CD4-positive, alpha-beta memory T cell (primary cell): ENCODE measurements around the gene JKAMP. TPM values are rescaled to one million over a fixed set of nuclear protein-coding genes. Genes with fewer than 3 reads are reported as not detected.

Experiments used
- CTCF ChIA-PET: fragments of 350-600 bp; sonication (Branson Sonifier 250); formaldehyde crosslinking; loops from one replicate; lab custom pipeline; 2021; ENCODE audit warnings: inconsistent platforms; ENCODE audit not compliant: partially characterized antibody; lab: Charles Lee
- POLR2A ChIA-PET: fragments of 350-600 bp; sonication (Branson Sonifier 250); formaldehyde crosslinking; loops from one replicate; lab custom pipeline; 2021; ENCODE audit not compliant: partially characterized antibody; lab: Charles Lee
- DNase-seq, 5 donors: peaks; one replicate each; pipeline versions ENCODE4 v3.0.0 to v3.0.0-alpha.2; 2020 to 2022; ENCODE audit warnings: mixed read lengths in 1 of 5
- H3K27ac ChIP-seq: one replicate; pipeline ENCODE4 v1.7.0; 2013; ENCODE audit warnings: low read depth, low read length
- H3K27me3 ChIP-seq: 2 replicates; pipeline ENCODE4 v1.7.0; 2013; ENCODE audit warnings: mild to moderate bottlenecking, low read length, moderate library complexity; ENCODE audit not compliant: insufficient read depth
- H3K36me3 ChIP-seq: 2 replicates; pipeline ENCODE4 v1.7.0; 2013; ENCODE audit warnings: mild to moderate bottlenecking, low read length, moderate library complexity; ENCODE audit not compliant: insufficient read depth
- H3K4me1 ChIP-seq: 2 replicates; pipeline ENCODE4 v1.7.0; 2013; ENCODE audit warnings: mild to moderate bottlenecking, low read length, moderate library complexity; ENCODE audit not compliant: insufficient read depth
- H3K4me3 ChIP-seq, 2 donors: one replicate each; pipeline ENCODE4 v1.7.0; 2013; ENCODE audit warnings: low read length in 2 of 2, mild to moderate bottlenecking in 1 of 2
- H3K9me3 ChIP-seq, 2 donors: one replicate each; pipeline ENCODE4 v1.7.0; 2013; ENCODE audit warnings: low read length in 2 of 2, control low read depth in 1 of 2; ENCODE audit not compliant: control insufficient read depth in 1 of 2
- H3K27ac Mint-ChIP-seq, 7 donors: one replicate each; pipeline ENCODE4 v1.8.0; 2020 to 2021; ENCODE audit warnings: mixed read lengths in 7 of 7, mild to moderate bottlenecking in 6 of 7, inconsistent platforms in 3 of 7, moderate library complexity in 3 of 7
- H3K27me3 Mint-ChIP-seq, 2 donors: one replicate each; pipeline ENCODE4 v1.8.0; 2020 to 2021; ENCODE audit warnings: mixed read lengths in 2 of 2
- H3K36me3 Mint-ChIP-seq, 2 donors: one replicate each; pipeline ENCODE4 v1.8.0; 2020 to 2021; ENCODE audit warnings: mixed read lengths in 2 of 2, inconsistent platforms in 1 of 2, mild to moderate bottlenecking in 1 of 2
- H3K4me1 Mint-ChIP-seq, 4 donors: one replicate each; pipeline ENCODE4 v1.8.0; 2020 to 2021; ENCODE audit warnings: mixed read lengths in 4 of 4, mild to moderate bottlenecking in 1 of 4
- H3K4me3 Mint-ChIP-seq, 8 donors: one replicate each; pipeline ENCODE4 v1.8.0; 2020 to 2021; ENCODE audit warnings: mixed read lengths in 8 of 8, mild to moderate bottlenecking in 7 of 8, moderate library complexity in 6 of 8, inconsistent platforms in 3 of 8
- H3K9me3 Mint-ChIP-seq, 8 donors: one replicate each; pipeline ENCODE4 v1.8.0; 2020 to 2021; ENCODE audit warnings: mixed read lengths in 8 of 8, mild to moderate bottlenecking in 5 of 8, inconsistent platforms in 3 of 8, moderate library complexity in 1 of 8
- intact Hi-C: fragments of 100-400 bp; cut with micrococcal nuclease; formaldehyde crosslinking; loops from one replicate; pipeline ENCODE4 v1.15.1; 2023
- polyA plus RNA-seq, 2 donors: library from polyadenylated mRNA; unstranded; fragments of 300-500 nt; fragmentation: Illumina TruSeq; gene quantifications; one replicate each; pipeline ENCODE4 v1.2.3, GENCODE V29; 2021
- total RNA-seq, 2 experiments: library from RNA; stranded (reverse); gene quantifications; one replicate each; pipeline ENCODE4 v1.2.3, GENCODE V29; 2021

Gene JKAMP
- total and polyA plus RNA-seq, 4 experiments from 2014 or later = 29.9 to 80.8 (median 47.0) TPM

DNA sequence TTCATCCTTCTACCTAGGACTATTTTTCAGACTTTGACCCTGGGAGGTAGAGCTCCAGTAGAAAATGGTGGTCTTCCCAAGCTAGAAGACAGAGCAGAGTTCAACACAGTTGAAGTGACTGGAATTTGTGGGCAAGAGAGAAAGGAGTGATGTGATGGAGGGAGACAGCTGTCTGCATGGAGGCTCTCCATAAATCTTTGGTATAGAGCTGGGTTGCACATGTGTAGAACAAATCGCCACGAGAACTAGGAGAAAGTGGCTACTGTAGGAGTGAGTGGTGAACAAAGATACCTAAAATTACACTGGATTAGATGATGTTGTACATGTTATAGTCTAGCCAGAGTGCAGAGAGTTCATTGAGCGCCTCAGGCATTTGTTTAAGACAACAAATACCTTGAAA, 33.6 kb upstream of the JKAMP start:
- no peak overlapping the region for H3K4me3 Mint-ChIP-seq
- H3K4me1 Mint-ChIP-seq = no peaks in the 10 kb centered on the region
- no peaks in the 10 kb centered on the region for H3K9me3 Mint-ChIP-seq
- H3K36me3 Mint-ChIP-seq = peaks cover 0 to 28% of the 10 kb centered on the region in 2 donors
- ChIA-PET CTCF (interaction anchor here (1.1 to 2.0 kb wide), 3 partner anchors 33 to 325 kb away, joined by 3 to 5 read pairs (median 3); partner anchors contain the start of genes JKAMP and L3HYPDH), POLR2A (no interaction called here)
- no peaks in the 10 kb centered on the region for H3K27me3 Mint-ChIP-seq
- no peak overlapping the region for H3K27ac Mint-ChIP-seq
- Histone ChIP-seq H3K4me3 (no peak overlapping the region), H3K4me1 (no peaks in the 10 kb centered on the region), H3K27me3 (no peaks in the 10 kb centered on the region), H3K27ac (no peak overlapping the region), H3K36me3 (no peaks in the 10 kb centered on the region), H3K9me3 (no peaks in the 10 kb centered on the region)
- no peak for DNase-seq
- intact Hi-C loops = no loop called here

DNA sequence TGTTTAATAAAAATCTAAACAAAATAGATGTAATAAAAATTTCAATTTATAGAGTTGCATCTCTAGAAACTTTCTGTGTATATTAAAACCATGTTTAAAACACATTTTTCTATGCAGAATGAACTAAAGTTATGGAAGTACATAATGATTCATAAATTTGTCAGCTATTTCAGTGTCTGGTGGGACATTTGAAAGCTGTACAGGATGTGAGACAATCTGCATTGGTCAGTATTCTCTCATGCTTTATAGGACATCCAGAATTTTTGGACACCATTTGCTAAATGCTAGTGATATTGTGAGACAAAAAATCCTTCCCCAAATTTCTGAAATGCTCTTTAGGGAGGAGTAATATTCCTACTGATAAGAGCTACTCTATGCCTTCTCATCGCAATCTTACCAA, 32.5 kb upstream of the JKAMP start:
- Mint-ChIP-seq H3K9me3 (peaks cover 0 to 2% (median 0%) of the 10 kb centered on the region in 8 donors), H3K27ac (no peak overlapping the region), H3K36me3 (peaks cover 3 to 36% of the 10 kb centered on the region in 2 donors), H3K4me3 (no peak overlapping the region), H3K4me1 (no peaks in the 10 kb centered on the region), H3K27me3 (no peaks in the 10 kb centered on the region)
- POLR2A ChIA-PET = no interaction called here
- CTCF ChIA-PET = interaction anchor here (1.9 to 2.0 kb wide), 2 partner anchors 8 to 32 kb away, joined by 4 to 5 read pairs; partner anchors contain the start of genes JKAMP and L3HYPDH
- no peaks in the 10 kb centered on the region for H3K9me3 ChIP-seq
- no peaks in the 10 kb centered on the region for H3K27me3 ChIP-seq
- no peaks in the 10 kb centered on the region for H3K4me1 ChIP-seq
- no peak for DNase-seq
- intact Hi-C loops = no loop called here
- no peak overlapping the region for H3K4me3 ChIP-seq
- H3K27ac ChIP-seq = no peak overlapping the region
- H3K36me3 ChIP-seq = no peaks in the 10 kb centered on the region

DNA sequence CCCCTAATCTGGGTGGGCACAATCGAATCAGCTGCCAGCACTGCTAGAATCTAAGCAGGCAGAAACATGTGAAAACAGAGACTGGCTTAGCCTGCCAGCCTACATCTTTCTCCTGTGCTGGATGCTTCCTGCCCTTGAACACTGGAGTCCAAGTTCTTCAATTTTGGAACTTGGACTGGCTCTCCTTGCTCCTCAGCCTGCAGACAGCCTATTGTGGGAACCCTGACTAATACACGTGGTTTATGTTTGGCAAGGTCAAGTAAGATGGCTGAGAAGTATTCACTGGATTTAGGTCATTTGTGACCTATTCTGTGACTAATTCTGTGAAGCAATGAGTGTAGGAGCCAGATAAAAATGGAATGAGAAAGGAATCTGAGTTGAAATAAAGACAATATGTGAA, 30.2 kb upstream of the JKAMP start:
- POLR2A ChIA-PET = no interaction called here
- CTCF ChIA-PET = no interaction called here
- peaks cover 0 to 5% (median 0%) of the 10 kb centered on the region in 8 donors for H3K9me3 Mint-ChIP-seq

DNA sequence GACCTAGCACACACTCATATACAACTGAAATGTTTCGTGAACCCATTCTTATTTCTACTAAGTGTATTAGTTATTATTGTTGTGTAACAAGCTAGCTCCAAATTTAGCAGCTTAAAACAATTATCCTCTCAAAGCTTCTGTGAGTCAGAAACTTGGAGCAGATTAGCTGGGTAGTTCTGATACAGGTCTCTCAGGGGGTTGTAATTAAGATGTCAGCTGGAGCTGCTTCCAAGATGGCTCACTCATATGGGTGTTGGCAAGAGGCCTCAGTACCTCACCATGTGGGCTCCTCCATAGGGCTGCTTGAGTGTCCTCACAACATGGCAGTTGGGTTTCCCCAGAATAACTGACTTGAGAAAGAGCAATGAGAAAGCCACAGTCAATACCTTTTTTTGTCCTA, 28.9 kb upstream of the JKAMP start:
- Mint-ChIP-seq H3K4me3 (no peak overlapping the region), H3K36me3 (peaks cover 3 to 61% of the 10 kb centered on the region in 2 donors), H3K4me1 (no peaks in the 10 kb centered on the region), H3K27ac (no peak overlapping the region), H3K27me3 (peaks cover 0 to 3% of the 10 kb centered on the region in 2 donors), H3K9me3 (peaks cover 0 to 5% (median 0%) of the 10 kb centered on the region in 8 donors)
- Histone ChIP-seq H3K27me3 (no peaks in the 10 kb centered on the region), H3K4me1 (no peaks in the 10 kb centered on the region), H3K4me3 (no peak overlapping the region), H3K36me3 (no peaks in the 10 kb centered on the region), H3K9me3 (no peaks in the 10 kb centered on the region), H3K27ac (no peak overlapping the region)
- ChIA-PET POLR2A (no interaction called here), CTCF (no interaction called here)
- intact Hi-C loops = no loop called here
- DNase-seq = no peak

More for the DNA sequence above, 30.2 kb upstream of the JKAMP start:
- no peaks in the 10 kb centered on the region for H3K4me1 Mint-ChIP-seq
- no peak overlapping the region for H3K27ac ChIP-seq
- H3K36me3 Mint-ChIP-seq = peaks cover 3 to 56% of the 10 kb centered on the region in 2 donors
- no peaks in the 10 kb centered on the region for H3K36me3 ChIP-seq
- H3K9me3 ChIP-seq = no peaks in the 10 kb centered on the region
- H3K27me3 ChIP-seq = no peaks in the 10 kb centered on the region
- intact Hi-C loops = no loop called here
- H3K4me3 ChIP-seq = no peak overlapping the region
- no peak for DNase-seq
- no peaks in the 10 kb centered on the region for H3K27me3 Mint-ChIP-seq
- no peak overlapping the region for H3K4me3 Mint-ChIP-seq
- no peaks in the 10 kb centered on the region for H3K4me1 ChIP-seq
- H3K27ac Mint-ChIP-seq = no peak overlapping the region

DNA sequence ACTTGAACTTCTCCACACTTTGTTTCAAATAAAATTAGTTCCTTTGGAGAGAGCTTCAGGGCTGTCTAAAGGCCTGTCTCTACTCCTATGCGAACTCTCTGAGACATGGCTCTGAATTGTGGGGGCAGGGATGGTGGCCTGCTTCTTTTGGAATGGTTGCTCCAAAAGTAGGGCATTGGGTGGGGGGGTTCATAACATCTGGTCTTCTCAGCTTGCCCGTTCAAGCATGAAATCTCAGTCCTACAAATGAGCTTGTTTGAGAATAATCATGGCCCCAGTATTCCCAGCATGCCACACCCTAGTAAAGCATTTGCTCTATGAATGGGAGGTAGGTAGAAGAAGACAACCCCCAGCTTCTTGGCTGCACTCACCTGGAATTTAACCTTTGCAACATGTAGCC, 25.8 kb upstream of the JKAMP start:
- no peaks in the 10 kb centered on the region for H3K27me3 ChIP-seq
- CTCF ChIA-PET = interaction anchor here (1.7 kb wide), 1 partner anchor 25 kb away, joined by 4 read pairs; the partner anchor contains the start of genes JKAMP and L3HYPDH
- Mint-ChIP-seq H3K4me3 (no peak overlapping the region), H3K27ac (no peak overlapping the region), H3K9me3 (peaks cover 0 to 5% (median 0%) of the 10 kb centered on the region in 8 donors), H3K4me1 (peaks cover 0 to 4% (median 2%) of the 10 kb centered on the region in 4 donors), H3K27me3 (peaks cover 0 to 4% of the 10 kb centered on the region in 2 donors), H3K36me3 (peaks cover 3 to 53% of the 10 kb centered on the region in 2 donors)
- no peak overlapping the region for H3K27ac ChIP-seq
- H3K4me3 ChIP-seq = no peak overlapping the region
- peaks cover 2% of the 10 kb centered on the region for H3K4me1 ChIP-seq
- no peaks in the 10 kb centered on the region for H3K36me3 ChIP-seq
- H3K9me3 ChIP-seq = no peaks in the 10 kb centered on the region
- POLR2A ChIA-PET = no interaction called here
- intact Hi-C loops = no loop called here
- DNase-seq = no peak

DNA sequence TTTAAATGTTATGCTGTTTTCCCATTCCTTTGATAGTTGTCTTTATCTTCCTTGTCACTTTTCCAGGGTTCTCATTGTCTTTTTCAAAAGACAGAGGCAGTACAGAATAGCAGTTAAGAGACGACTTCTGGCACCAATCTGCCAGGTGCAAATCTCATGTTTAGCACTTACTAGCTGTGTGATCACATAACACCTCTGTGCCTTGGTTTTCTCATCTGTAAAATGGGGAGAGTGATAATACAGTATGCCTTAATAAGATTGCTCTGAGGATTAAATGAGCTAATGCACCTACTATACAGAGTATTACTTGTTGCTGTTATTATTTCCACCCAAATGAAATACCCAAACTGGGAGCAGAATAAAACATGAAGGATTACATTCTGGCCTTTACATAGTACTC, 23.9 kb upstream of the JKAMP start:
- peaks cover 0 to 4% of the 10 kb centered on the region in 2 donors for H3K27me3 Mint-ChIP-seq
- POLR2A ChIA-PET = no interaction called here
- Histone ChIP-seq H3K4me1 (peaks cover 9% of the 10 kb centered on the region), H3K27ac (no peak overlapping the region), H3K4me3 (no peak overlapping the region), H3K9me3 (no peaks in the 10 kb centered on the region), H3K36me3 (no peaks in the 10 kb centered on the region), H3K27me3 (no peaks in the 10 kb centered on the region)
- intact Hi-C loops = no loop called here
- H3K27ac Mint-ChIP-seq = no peak overlapping the region
- peaks cover 0 to 5% (median 0%) of the 10 kb centered on the region in 8 donors for H3K9me3 Mint-ChIP-seq
- peaks cover 3 to 37% of the 10 kb centered on the region in 2 donors for H3K36me3 Mint-ChIP-seq
- no peak overlapping the region for H3K4me3 Mint-ChIP-seq
- CTCF ChIA-PET = interaction anchor here (0.8 kb wide), 1 partner anchor 16 kb away, joined by 3 read pairs; no protein-coding TSS in a partner anchor
- DNase-seq = no peak
- H3K4me1 Mint-ChIP-seq = peaks cover under 1 to 12% (median 4%) of the 10 kb centered on the region in 4 donors

DNA sequence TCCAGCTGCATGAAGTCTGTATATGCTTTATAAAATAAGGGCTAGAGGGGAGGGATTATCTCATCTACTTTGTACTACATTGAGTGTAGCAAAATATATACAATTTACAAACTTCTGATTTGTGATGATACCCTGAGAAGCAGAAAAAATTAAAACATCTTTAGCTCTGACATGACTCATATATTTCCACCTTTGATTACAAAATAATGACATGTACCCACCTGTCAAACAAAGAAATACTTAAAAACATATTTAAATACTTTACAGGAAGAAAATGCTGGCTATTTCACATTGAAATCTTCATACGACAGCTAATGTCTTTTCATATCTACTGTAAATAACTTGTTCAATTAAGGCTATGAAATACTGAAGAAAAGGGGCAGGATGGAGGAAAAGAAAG, 22.4 kb upstream of the JKAMP start:
- Histone ChIP-seq H3K4me3 (no peak overlapping the region), H3K9me3 (no peaks in the 10 kb centered on the region), H3K36me3 (no peaks in the 10 kb centered on the region), H3K27me3 (no peaks in the 10 kb centered on the region), H3K27ac (no peak overlapping the region), H3K4me1 (peaks cover 9% of the 10 kb centered on the region)
- H3K36me3 Mint-ChIP-seq = peaks cover 0 to 25% of the 10 kb centered on the region in 2 donors
- ChIA-PET CTCF (interaction anchor here (3.5 kb wide), 1 partner anchor 22 kb away, joined by 13 read pairs; the partner anchor contains the start of genes JKAMP and L3HYPDH), POLR2A (interaction anchor here (1.0 to 1.7 kb wide), 2 partner anchors 22 to 273 kb away, joined by 3 read pairs; partner anchors contain the start of genes DAAM1, JKAMP and L3HYPDH)
- intact Hi-C loops = no loop called here
- no peak overlapping the region for H3K4me3 Mint-ChIP-seq
- H3K27ac Mint-ChIP-seq = no peak overlapping the region
- DNase-seq = no peak
- peaks cover 0 to 3% (median 0%) of the 10 kb centered on the region in 8 donors for H3K9me3 Mint-ChIP-seq
- peaks cover 0 to 4% of the 10 kb centered on the region in 2 donors for H3K27me3 Mint-ChIP-seq
- H3K4me1 Mint-ChIP-seq = peaks cover 5 to 16% (median 10%) of the 10 kb centered on the region in 4 donors
